ENCODE results near the gene CHGA. TPM values are rescaled to one million over a fixed set of nuclear protein-coding genes. Genes with fewer than 3 reads are reported as not detected.

Gene CHGA
- total and polyA plus RNA-seq, 10 of the 15 experiments (the other 5 are each of a cell fraction or from before 2014, with no cell fraction given), result 0.11 to 0.23 TPM; not detected in 8

DNA sequence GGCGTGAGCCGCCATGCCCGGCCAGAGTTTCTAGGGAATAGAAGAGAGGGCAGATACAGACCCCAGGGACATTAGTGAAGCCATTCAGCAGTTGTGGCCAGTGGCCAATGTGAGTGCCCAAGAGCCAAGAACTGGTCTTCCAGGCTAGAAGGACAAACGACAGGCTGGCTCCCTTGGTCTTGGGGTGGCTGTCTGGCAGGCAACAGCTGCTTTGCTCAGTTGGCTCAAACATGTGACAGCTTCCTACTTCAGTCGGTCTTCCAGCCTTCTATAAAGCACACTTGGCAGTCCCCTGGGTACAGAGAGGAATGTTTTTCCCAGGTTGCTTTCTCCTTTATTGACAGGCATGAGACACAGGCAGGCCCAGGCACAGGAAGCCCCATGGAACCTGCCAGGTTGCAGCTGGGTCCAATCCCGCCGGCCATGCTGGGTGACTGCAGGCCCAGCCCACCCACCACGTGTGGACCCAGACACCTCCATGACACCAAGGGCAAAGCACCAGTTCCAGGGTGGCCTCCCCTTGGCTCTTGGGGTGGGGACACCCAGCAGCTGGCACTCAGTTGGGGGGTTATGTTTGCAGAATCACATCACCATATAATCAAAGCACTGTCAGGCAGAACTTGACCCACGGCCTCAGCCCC is 15.4 kb downstream of the CHGA start:
- Histone ChIP-seq H3K27ac (ENCODE audit: control insufficient read depth, insufficient read depth) (no peak overlapping the region), H3K4me1 (ENCODE audit: control insufficient read depth, insufficient read depth, low read length) (no peaks in the 10 kb centered on the region), H3K9me3 (replicated peaks; ENCODE audit: control insufficient read depth, insufficient read depth, low read length) (no peaks in the 10 kb centered on the region), H3K9ac (ENCODE audit: control insufficient read depth, insufficient read depth, low read length) (no peak overlapping the region), H3K4me3 (no peak overlapping the region), H3K79me2 (ENCODE audit: control insufficient read depth, insufficient read depth, low read length) (no peaks in the 10 kb centered on the region), H3K36me3 (ENCODE audit: control insufficient read depth in 2 of 2, insufficient read depth in 2 of 2, low read length in 1 of 2) (peaks cover 0 to 12% of the 10 kb centered on the region in 2 experiments; a peak in 3 of 4 replicates), H2AFZ (ENCODE audit: control insufficient read depth, low read depth, low read length) (no peak overlapping the region), H3K27me3 (replicated peaks in 1 of 2; ENCODE audit: control insufficient read depth in 2 of 2, insufficient read depth in 2 of 2, low read length in 1 of 2) (no peaks in the 10 kb centered on the region), H3K4me2 (ENCODE audit: control insufficient read depth, insufficient read depth) (no peak overlapping the region), H4K20me1 (ENCODE audit: control insufficient read depth, insufficient read depth) (no peaks in the 10 kb centered on the region)
- FAIRE-seq (no peak), DNase-seq (ENCODE audit: low read depth, low spot score) (no peak), ATAC-seq (no peak)
- POLR2A ChIA-PET, result no interaction called here
- no peak for TF ChIP-seq CHD4 (IDR thresholded peaks at IDR 0.05)
- 79% methylated on average over 9 of the region's 9 CpGs for WGBS (ENCODE audit: insufficient coverage, insufficient replicate concordance, low lambda C conversion rate, missing lambda C conversion rate)
- intact Hi-C loops (cut with micrococcal nuclease; ENCODE audit: unreplicated experiment), result no loop called here
- SMC1A ChIA-PET (ENCODE audit: uncharacterized antibody, unreplicated experiment), result no interaction called here
- CTCF ChIA-PET, result interaction anchor here (1.1 kb wide), 1 partner anchor 13 kb away, joined by 4 read pairs; no protein-coding TSS in a partner anchor
- BruUV-seq (replicated peaks), result no TSS peak
- RAD21 ChIA-PET (ENCODE audit: unreplicated experiment), result no interaction called here
- in situ Hi-C loops (cut with MboI), result no loop called here

DNA sequence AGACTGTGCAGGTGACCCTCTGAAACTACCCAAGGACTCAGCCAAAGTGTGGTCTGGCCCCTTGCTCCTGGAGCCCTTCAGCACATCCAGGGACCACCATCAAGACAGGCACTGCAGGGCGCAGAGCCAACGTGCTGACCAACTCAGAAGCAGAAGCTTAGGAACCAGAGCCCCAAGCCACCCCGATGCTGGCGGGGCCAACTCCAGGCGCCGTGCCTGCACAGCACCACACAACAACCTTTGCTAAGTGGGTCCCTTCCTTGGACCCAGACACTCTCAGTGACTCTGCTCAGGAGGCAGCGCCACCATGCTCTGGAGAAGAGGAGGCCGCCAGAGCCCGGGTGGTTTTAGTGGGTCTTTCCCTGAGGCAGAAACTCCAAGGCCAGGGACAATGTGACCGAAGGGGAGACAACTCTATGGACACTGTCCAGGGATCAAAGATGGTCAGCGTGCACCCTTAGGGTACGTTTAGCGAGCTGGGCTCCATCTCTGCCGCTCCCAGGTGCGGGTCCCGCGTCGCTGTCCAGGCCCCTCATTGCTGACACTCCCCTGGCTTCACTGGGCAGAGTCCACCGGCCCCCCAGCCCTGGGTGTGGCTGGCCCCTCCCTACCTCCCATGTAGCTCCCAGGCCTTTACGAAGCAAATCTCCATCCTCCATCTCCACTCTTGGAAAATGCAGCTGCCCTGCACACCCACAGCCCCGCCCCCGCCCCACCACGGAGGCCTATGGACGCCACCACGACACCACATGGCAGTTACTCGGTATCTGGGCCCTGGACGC is 16.1 kb downstream of the CHGA start:
- no peak overlapping the region for H3K9ac ChIP-seq (ENCODE audit: control insufficient read depth, insufficient read depth, low read length)
- no peaks in the 10 kb centered on the region for H3K9me3 ChIP-seq (replicated peaks; ENCODE audit: control insufficient read depth, insufficient read depth, low read length)
- no peak overlapping the region for H3K4me2 ChIP-seq (ENCODE audit: control insufficient read depth, insufficient read depth)
- H3K27ac ChIP-seq (ENCODE audit: control insufficient read depth, insufficient read depth), result no peak overlapping the region
- H3K36me3 ChIP-seq (ENCODE audit: control insufficient read depth in 2 of 2, insufficient read depth in 2 of 2, low read length in 1 of 2), result peaks cover 0 to 12% of the 10 kb centered on the region in 2 experiments; a peak in 3 of 4 replicates
- 91% methylated on average over 27 of the region's 27 CpGs for WGBS (ENCODE audit: insufficient coverage, insufficient replicate concordance, low lambda C conversion rate, missing lambda C conversion rate)
- no peak for ATAC-seq
- no peaks in the 10 kb centered on the region for H4K20me1 ChIP-seq (ENCODE audit: control insufficient read depth, insufficient read depth)
- no peak for DNase-seq (ENCODE audit: low read depth, low spot score)
- no peak for FAIRE-seq
- no peaks in the 10 kb centered on the region for H3K79me2 ChIP-seq (ENCODE audit: control insufficient read depth, insufficient read depth, low read length)
- no peak overlapping the region for H3K4me3 ChIP-seq
- H3K4me1 ChIP-seq (ENCODE audit: control insufficient read depth, insufficient read depth, low read length), result no peaks in the 10 kb centered on the region
- ChIA-PET RAD21 (ENCODE audit: unreplicated experiment) (no interaction called here), SMC1A (ENCODE audit: uncharacterized antibody, unreplicated experiment) (no interaction called here), POLR2A (no interaction called here), CTCF (interaction anchor here (0.7 kb wide), 1 partner anchor 12 kb away, joined by 3 read pairs; no protein-coding TSS in a partner anchor)
- no peaks in the 10 kb centered on the region for H3K27me3 ChIP-seq (replicated peaks in 1 of 2; ENCODE audit: control insufficient read depth in 2 of 2, insufficient read depth in 2 of 2, low read length in 1 of 2)
- no peak overlapping the region for H2AFZ ChIP-seq (ENCODE audit: control insufficient read depth, low read depth, low read length)
- intact Hi-C loops (cut with micrococcal nuclease; ENCODE audit: unreplicated experiment), result no loop called here
- BruUV-seq (replicated peaks), result no TSS peak
- in situ Hi-C loops (cut with MboI), result no loop called here
- TF ChIP-seq YY1 (IDR thresholded peaks at IDR 0.05; ENCODE audit: low read depth, low read length) (no peak), SRF (IDR thresholded peaks at IDR 0.05; ENCODE audit: low read depth in 2 of 2, low read length in 2 of 2) (no peak), STAT3 (IDR thresholded peaks at IDR 0.05; ENCODE audit: low read depth, low read length) (no peak), RELA (IDR thresholded peaks at IDR 0.05; ENCODE audit: borderline replicate concordance, partially characterized antibody) (no peak), ELK1 (IDR thresholded peaks at IDR 0.05; ENCODE audit: low read depth, low read length) (no peak), HSF1 (IDR thresholded peaks at IDR 0.05; ENCODE audit: low read depth, low read length) (no peak), NFIC (IDR thresholded peaks at IDR 0.05; ENCODE audit: low read depth, low read length) (no peak), STAT1 (conservative IDR thresholded peaks at IDR 0.05) (no peak), POLR2A (IDR thresholded peaks at IDR 0.05; ENCODE audit: low read depth, low read length) (no peak)
- TF ChIP-seq, protein P1, sequence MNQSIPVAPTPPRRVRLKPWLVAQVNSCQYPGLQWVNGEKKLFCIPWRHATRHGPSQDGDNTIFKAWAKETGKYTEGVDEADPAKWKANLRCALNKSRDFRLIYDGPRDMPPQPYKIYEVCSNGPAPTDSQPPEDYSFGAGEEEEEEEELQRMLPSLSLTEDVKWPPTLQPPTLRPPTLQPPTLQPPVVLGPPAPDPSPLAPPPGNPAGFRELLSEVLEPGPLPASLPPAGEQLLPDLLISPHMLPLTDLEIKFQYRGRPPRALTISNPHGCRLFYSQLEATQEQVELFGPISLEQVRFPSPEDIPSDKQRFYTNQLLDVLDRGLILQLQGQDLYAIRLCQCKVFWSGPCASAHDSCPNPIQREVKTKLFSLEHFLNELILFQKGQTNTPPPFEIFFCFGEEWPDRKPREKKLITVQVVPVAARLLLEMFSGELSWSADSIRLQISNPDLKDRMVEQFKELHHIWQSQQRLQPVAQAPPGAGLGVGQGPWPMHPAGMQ (IDR thresholded peaks at IDR 0.05; ENCODE audit: borderline replicate concordance), result no peak
- TF ChIP-seq, protein P2, sequence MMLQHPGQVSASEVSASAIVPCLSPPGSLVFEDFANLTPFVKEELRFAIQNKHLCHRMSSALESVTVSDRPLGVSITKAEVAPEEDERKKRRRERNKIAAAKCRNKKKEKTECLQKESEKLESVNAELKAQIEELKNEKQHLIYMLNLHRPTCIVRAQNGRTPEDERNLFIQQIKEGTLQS (IDR thresholded peaks at IDR 0.05; ENCODE audit: borderline replicate concordance, extremely low read depth, low read depth, low read length), result no peak

All from GM12878 (cell line).